Astrocyte of the cerebellum (primary cell): ENCODE measurements around the gene STH.

Experiments
- DNase-seq: peaks from one replicate; pipeline ENCODE4 v3.0.0-alpha.2; 2011; ENCODE audit warnings: low read depth
- H3K4me3 ChIP-seq: 2 replicates; pipeline ENCODE4 v1.5.1; 2011; ENCODE audit warnings: mild to moderate bottlenecking, low read depth, low read length, moderate library complexity
- in situ Hi-C: cut with HindIII; loops from 2 replicates; pipeline ENCODE4 v1.10.0; 2017; ENCODE audit warnings: low sequenced_read_pairs
- TF ChIP-seq, protein P1 (sequence below): IDR thresholded peaks from 2 replicates; pipeline ENCODE4 v1.5.1; 2012; ENCODE audit warnings: low read length, low read depth, moderate library complexity, mild to moderate bottlenecking; ENCODE audit errors: missing control alignments

STH gene

DNA sequence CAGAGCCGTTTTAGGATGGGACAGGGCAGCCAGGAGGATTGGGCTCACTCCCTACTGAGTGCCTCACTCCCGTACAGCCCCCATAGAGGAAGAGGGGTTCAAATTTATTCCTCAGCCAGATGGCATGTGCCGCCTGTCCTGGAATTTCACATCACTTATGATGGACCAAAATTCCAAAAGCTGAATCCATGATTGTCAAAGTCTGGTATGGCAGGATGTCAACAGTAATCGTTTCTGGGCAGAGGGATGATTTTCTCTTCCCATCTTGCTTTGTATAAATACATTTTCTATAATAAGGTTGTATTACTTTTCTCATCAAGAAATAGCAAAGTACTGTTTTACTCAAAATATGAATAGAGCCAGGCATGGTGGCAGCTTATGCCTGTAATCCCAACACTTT lies 38.7 kb upstream of the STH start:
- DNase-seq = no peak
- no peak overlapping the region for H3K4me3 ChIP-seq
- in situ Hi-C loops = no loop called here
- TF ChIP-seq, protein P1, sequence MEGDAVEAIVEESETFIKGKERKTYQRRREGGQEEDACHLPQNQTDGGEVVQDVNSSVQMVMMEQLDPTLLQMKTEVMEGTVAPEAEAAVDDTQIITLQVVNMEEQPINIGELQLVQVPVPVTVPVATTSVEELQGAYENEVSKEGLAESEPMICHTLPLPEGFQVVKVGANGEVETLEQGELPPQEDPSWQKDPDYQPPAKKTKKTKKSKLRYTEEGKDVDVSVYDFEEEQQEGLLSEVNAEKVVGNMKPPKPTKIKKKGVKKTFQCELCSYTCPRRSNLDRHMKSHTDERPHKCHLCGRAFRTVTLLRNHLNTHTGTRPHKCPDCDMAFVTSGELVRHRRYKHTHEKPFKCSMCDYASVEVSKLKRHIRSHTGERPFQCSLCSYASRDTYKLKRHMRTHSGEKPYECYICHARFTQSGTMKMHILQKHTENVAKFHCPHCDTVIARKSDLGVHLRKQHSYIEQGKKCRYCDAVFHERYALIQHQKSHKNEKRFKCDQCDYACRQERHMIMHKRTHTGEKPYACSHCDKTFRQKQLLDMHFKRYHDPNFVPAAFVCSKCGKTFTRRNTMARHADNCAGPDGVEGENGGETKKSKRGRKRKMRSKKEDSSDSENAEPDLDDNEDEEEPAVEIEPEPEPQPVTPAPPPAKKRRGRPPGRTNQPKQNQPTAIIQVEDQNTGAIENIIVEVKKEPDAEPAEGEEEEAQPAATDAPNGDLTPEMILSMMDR = no peak

- TF ChIP-seq, protein P1 = no peak
- in situ Hi-C loops = no loop called here
- H3K4me3 ChIP-seq = no peak overlapping the region
- DNase-seq = no peak
These were observed 37.8 kb upstream of the STH start for GRCh38 chr17:45961206-45961605.

GRCh38 chr17:45962221-45962972 lies 36.7 kb upstream of the STH start:
- no peak for DNase-seq
- TF ChIP-seq, protein P1 = no peak
- in situ Hi-C loops = no loop called here
- H3K4me3 ChIP-seq = no peak overlapping the region

GRCh38 chr17:45963283-45963682 lies 35.8 kb upstream of the STH start:
- in situ Hi-C loops = no loop called here
- DNase-seq = no peak
- TF ChIP-seq, protein P1 = no peak
- H3K4me3 ChIP-seq = no peak overlapping the region

GRCh38 chr17:45963889-45964288 lies 35.2 kb upstream of the STH start:
- no peak for DNase-seq
- in situ Hi-C loops = no loop called here
- H3K4me3 ChIP-seq = no peak overlapping the region
- TF ChIP-seq, protein P1 = no peak

GRCh38 chr17:45964634-45965033 lies 34.4 kb upstream of the STH start:
- no peak for DNase-seq
- no peak overlapping the region for H3K4me3 ChIP-seq
- in situ Hi-C loops = no loop called here
- TF ChIP-seq, protein P1 = no peak
